HepG2 (cell line): ENCODE measurements around the gene GMFB. TPM values are rescaled to one million over a fixed set of nuclear protein-coding genes. Genes with fewer than 3 reads are reported as not detected.

Experiments used
- HDAC1 ChIP-seq: sonication (generic); formaldehyde crosslinking; IDR thresholded peaks from 2 replicates; pipeline ENCODE4 v1.5.1; 2020; ENCODE audit warnings: mild to moderate bottlenecking, missing genetic modification reagents
- MAFG ChIP-seq: sonication (generic); formaldehyde crosslinking; IDR thresholded peaks from 2 replicates; pipeline ENCODE4 v1.5.1; 2020; ENCODE audit warnings: mild to moderate bottlenecking, missing genetic modification reagents
- MYC ChIP-seq: sonication (generic); formaldehyde crosslinking; IDR thresholded peaks from 2 replicates; pipeline ENCODE4 v1.9.0; 2021; ENCODE audit warnings: missing genetic modification reagents, borderline replicate concordance
- PCBP1 ChIP-seq: fragments of 200-400 bp; formaldehyde crosslinking; IDR thresholded peaks from 2 replicates; pipeline ENCODE4 v1.6.1; 2017; ENCODE audit warnings: mild to moderate bottlenecking, low read depth, low read length, borderline replicate concordance
- SALL1 ChIP-seq: sonication (generic); formaldehyde crosslinking; IDR thresholded peaks from 2 replicates; pipeline ENCODE4 v1.8.0; 2022; ENCODE audit warnings: mild to moderate bottlenecking, missing genetic modification reagents
- SKI ChIP-seq: fragments of 450-650 bp; IDR thresholded peaks from one replicate; pipeline ENCODE4 v1.6.1; 2018; ENCODE audit warnings: mild to moderate bottlenecking; ENCODE audit not compliant: partially characterized antibody
- SMC3 ChIP-seq: IDR thresholded peaks from 2 replicates; pipeline ENCODE4 v1.6.1; 2011; ENCODE audit warnings: low read length, improper control_type of control experiment
- SNRNP70 ChIP-seq: fragments of 200-400 bp; formaldehyde crosslinking; IDR thresholded peaks from 2 replicates; pipeline ENCODE4 v1.6.1; 2017; ENCODE audit warnings: mild to moderate bottlenecking, low read depth, low read length, moderate library complexity
- TBL1XR1 ChIP-seq: fragments of 150-350 bp; IDR thresholded peaks from 2 replicates; pipeline ENCODE4 v1.6.1; 2014; ENCODE audit warnings: borderline replicate concordance, low read length; ENCODE audit not compliant: partially characterized antibody
- THAP9 ChIP-seq: sonication (generic); formaldehyde crosslinking; IDR thresholded peaks from 2 replicates; pipeline ENCODE4; 2020; ENCODE audit warnings: missing genetic modification reagents, mild to moderate bottlenecking, borderline replicate concordance
- ZBTB40 ChIP-seq, 2 experiments: fragments of 450-650 bp in 1 of 2; sonication (generic) in 1 of 2; formaldehyde crosslinking in 1 of 2; IDR thresholded peaks; 2 replicates each; pipeline versions ENCODE4 v1.6.1 to v1.8.0; 2016 to 2022; ENCODE audit warnings: antibody characterized with exemption in 1 of 2, mild to moderate bottlenecking in 1 of 2, missing genetic modification reagents in 1 of 2
- ZNF101 ChIP-seq: sonication (generic); formaldehyde crosslinking; IDR thresholded peaks from 2 replicates; pipeline ENCODE4 v1.4.0; 2020; ENCODE audit warnings: mild to moderate bottlenecking, low read depth, missing genetic modification reagents, borderline replicate concordance
- ZNF205 ChIP-seq: IDR thresholded peaks from 2 replicates; pipeline ENCODE4 v1.6.1; 2018; ENCODE audit warnings: missing biosample characterization, missing genetic modification reagents
- ZNF558 ChIP-seq: sonication (generic); formaldehyde crosslinking; IDR thresholded peaks from 2 replicates; pipeline ENCODE4 v1.9.0; 2022; ENCODE audit warnings: mild to moderate bottlenecking, missing genetic modification reagents, borderline replicate concordance
- ZNF619 ChIP-seq: sonication (generic); formaldehyde crosslinking; IDR thresholded peaks from 2 replicates; pipeline ENCODE4 v1.4.0; 2020; ENCODE audit warnings: mild to moderate bottlenecking, missing genetic modification reagents
- polyA plus RNA-seq, 8 experiments: library from polyadenylated mRNA; depleted of rRNA in 3 of 8; stranded (reverse) in 7 of 8; unstranded in 1 of 8; fragments of >200 nt; fragmentation: Illumina TruSeq in 4 of 8; extraction: Trizol in 4 of 8; gene quantifications; 2 replicates each; pipeline versions ENCODE4 v1.2.1 to v1.2.3, GENCODE V29; 2011 to 2016; ENCODE audit warnings: low read depth in 4 of 8, missing spikeins in 1 of 8, mixed read lengths in 1 of 8; ENCODE audit not compliant: insufficient read depth in 1 of 8
- total RNA-seq, 5 experiments: library from RNA; depleted of rRNA; stranded (reverse); fragments of >200 nt; fragmentation: Illumina TruSeq; extraction: Trizol; gene quantifications; 2 replicates each; pipeline ENCODE4 v1.2.3, GENCODE V29; 2016; ENCODE audit warnings: low read depth in 1 of 5
- TF ChIP-seq, protein P1 (sequence below): sonication (generic); formaldehyde crosslinking; IDR thresholded peaks from 2 replicates; pipeline ENCODE4 v1.8.0; 2022; ENCODE audit warnings: mild to moderate bottlenecking, missing genetic modification reagents

The GMFB gene
- total and polyA plus RNA-seq, 2 of the 13 experiments (the other 11 are each of a cell fraction or from before 2014, with no cell fraction given): 17.3 to 68.2 TPM

DNA sequence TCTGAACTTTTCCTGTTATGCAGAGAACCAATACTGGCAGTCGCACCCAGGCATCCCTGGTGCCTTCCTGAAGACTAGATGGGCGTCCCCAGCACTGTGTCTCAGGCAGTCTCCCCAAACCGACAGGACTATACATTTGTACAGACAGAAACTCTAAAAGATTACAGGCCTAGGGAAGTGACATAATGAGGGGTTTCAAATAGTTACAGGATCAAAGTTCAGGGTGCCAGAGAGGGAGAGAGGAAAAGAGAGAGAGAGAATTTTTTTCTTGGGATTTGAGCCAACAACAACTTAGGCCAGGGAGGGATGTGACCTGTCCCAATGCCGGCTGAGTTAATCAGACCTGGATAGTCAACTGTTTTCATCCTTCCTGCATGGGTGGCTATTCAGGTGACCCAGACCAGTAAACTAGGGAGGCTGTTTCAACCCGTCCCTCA, 9.3 kb upstream of the GMFB start (continued):
- TF ChIP-seq, protein P1, sequence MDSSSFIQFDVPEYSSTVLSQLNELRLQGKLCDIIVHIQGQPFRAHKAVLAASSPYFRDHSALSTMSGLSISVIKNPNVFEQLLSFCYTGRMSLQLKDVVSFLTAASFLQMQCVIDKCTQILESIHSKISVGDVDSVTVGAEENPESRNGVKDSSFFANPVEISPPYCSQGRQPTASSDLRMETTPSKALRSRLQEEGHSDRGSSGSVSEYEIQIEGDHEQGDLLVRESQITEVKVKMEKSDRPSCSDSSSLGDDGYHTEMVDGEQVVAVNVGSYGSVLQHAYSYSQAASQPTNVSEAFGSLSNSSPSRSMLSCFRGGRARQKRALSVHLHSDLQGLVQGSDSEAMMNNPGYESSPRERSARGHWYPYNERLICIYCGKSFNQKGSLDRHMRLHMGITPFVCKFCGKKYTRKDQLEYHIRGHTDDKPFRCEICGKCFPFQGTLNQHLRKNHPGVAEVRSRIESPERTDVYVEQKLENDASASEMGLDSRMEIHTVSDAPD (CRISPR knock-in tag): no peak
- TF ChIP-seq SKI: peak; percentile 33
- no peak for TF ChIP-seq MAFG (CRISPR knock-in tag)
- TF ChIP-seq TBL1XR1: no peak
- 0 out of 2 replicates have a peak, but pooled peaks have one; percentile 45 for TF ChIP-seq HDAC1 (CRISPR knock-in tag)
- peak; percentile 62 for TF ChIP-seq SALL1 (CRISPR knock-in tag)
- TF ChIP-seq PCBP1: no peak
- TF ChIP-seq ZNF101 (CRISPR knock-in tag): no peak
- TF ChIP-seq THAP9 (CRISPR knock-in tag): no peak
- no peak for TF ChIP-seq ZNF205 (CRISPR knock-in tag)
- no peak for TF ChIP-seq ZBTB40 (IDR thresholded peaks at IDR 0.05)
- TF ChIP-seq ZBTB40 (CRISPR knock-in tag; IDR thresholded peaks at IDR 0.05): no peak
- TF ChIP-seq SNRNP70: no peak
- TF ChIP-seq ZNF558 (CRISPR knock-in tag): no peak
- no peak for TF ChIP-seq MYC (CRISPR knock-in tag)
- TF ChIP-seq SMC3: no peak
- no peak for TF ChIP-seq ZNF619 (CRISPR knock-in tag)
